NB4 (cell line): Measurements from ENCODE around the gene WHAMM.

ENCODE experiments used
- MAX ChIP-seq: IDR thresholded peaks from 2 replicates; pipeline ENCODE4 v1.6.1; 2011; ENCODE audit warnings: low read depth, low read length
- MYC ChIP-seq: IDR thresholded peaks from 2 replicates; pipeline ENCODE4 v1.6.1; 2011; ENCODE audit warnings: low read depth, low read length
- POLR2A ChIP-seq: IDR thresholded peaks from 2 replicates; pipeline ENCODE4 v1.6.1; 2011; ENCODE audit warnings: mild to moderate bottlenecking; ENCODE audit not compliant: insufficient read length; ENCODE audit errors: extremely low read depth
- TF ChIP-seq, protein P1 (sequence below): IDR thresholded peaks from one replicate; pipeline ENCODE4 v1.5.1; 2012; ENCODE audit warnings: low read depth, low read length

GRCh38 chr15:82823049-82823448 is 13.6 kb downstream of the WHAMM start:
- TF ChIP-seq, protein P1, sequence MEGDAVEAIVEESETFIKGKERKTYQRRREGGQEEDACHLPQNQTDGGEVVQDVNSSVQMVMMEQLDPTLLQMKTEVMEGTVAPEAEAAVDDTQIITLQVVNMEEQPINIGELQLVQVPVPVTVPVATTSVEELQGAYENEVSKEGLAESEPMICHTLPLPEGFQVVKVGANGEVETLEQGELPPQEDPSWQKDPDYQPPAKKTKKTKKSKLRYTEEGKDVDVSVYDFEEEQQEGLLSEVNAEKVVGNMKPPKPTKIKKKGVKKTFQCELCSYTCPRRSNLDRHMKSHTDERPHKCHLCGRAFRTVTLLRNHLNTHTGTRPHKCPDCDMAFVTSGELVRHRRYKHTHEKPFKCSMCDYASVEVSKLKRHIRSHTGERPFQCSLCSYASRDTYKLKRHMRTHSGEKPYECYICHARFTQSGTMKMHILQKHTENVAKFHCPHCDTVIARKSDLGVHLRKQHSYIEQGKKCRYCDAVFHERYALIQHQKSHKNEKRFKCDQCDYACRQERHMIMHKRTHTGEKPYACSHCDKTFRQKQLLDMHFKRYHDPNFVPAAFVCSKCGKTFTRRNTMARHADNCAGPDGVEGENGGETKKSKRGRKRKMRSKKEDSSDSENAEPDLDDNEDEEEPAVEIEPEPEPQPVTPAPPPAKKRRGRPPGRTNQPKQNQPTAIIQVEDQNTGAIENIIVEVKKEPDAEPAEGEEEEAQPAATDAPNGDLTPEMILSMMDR: no peak
- TF ChIP-seq POLR2A (no peak), MAX (no peak), MYC (no peak)
